Stimulated activated CD8-positive, alpha-beta memory T cell treated with anti-CD3 and anti-CD28 coated beads, Interleukin-7, amount 100 ng/mL, for 4 hours (primary cell): ENCODE results near the gene DOCK1.
"Not testable (repeated sequence)": the region's sequence is repeated elsewhere in the genome, so short reads cannot be mapped to it uniquely, and the experiment has no call there.

Source experiments
- DNase-seq, 2 donors: peaks; one replicate each; pipeline ENCODE4 v3.0.0-alpha.2; 2020; ENCODE audit warnings: low read depth in 2 of 2

DOCK1 gene

DNA sequence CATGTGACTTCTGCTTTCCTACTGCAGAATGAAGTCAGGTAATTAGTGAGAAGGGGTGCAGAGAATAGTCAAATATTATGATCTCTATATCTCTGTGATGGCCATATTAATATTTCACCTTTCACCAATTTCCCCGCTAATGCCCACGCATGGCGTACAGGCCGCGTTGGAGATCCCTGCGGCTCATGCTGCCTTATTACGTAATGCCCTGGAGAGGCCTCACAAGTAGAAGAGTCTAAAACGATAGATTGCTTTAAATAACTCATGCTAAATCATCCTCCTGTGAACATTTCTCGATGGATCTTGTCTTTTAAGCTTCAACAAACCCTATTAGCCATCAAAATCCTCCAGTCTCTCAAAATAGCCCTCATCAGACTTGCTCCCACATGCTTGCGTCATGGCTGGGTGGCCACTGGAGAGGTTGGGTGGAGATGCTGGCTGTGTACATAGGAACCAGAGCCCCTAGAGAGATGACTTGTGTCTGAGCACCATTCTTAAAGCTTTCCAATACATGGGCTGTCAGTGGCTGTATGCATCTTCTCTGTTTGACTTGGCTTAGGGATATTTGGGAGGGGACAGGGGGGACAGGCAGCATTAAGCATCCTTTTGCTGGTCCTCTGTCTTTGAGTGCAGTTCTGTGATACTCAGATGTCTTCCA, 370.7 kb downstream of the DOCK1 start:
- DNase-seq = no peak

GRCh38 chr10:127276794-127277462, 371.7 kb downstream of the DOCK1 start:
- DNase-seq = no peak

DNA sequence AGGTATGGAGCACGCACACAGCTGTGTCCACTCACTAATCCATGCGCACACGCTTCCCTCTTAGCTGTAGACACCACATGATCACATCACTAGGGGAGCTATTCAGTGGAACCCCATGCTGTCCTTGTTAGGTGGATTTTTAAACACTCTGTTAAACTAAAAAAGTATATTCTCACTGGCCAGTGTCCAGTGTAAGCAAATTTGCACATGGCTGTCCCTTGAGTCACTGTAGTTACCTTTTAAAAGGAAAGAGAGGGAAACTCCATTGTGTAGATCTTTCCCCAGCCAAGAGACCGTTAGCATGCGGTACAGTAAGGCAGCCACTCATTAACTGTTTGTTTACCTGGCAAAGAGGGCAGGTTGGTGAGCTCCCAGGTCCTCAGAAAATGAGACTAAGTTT, 372.8 kb downstream of the DOCK1 start:
- DNase-seq = no peak

- no peak for DNase-seq
These were observed 374.1 kb downstream of the DOCK1 start for GRCh38 chr10:127279334-127279774.

GRCh38 chr10:127280446-127280845, 375.2 kb downstream of the DOCK1 start:
- no peak for DNase-seq

DNA sequence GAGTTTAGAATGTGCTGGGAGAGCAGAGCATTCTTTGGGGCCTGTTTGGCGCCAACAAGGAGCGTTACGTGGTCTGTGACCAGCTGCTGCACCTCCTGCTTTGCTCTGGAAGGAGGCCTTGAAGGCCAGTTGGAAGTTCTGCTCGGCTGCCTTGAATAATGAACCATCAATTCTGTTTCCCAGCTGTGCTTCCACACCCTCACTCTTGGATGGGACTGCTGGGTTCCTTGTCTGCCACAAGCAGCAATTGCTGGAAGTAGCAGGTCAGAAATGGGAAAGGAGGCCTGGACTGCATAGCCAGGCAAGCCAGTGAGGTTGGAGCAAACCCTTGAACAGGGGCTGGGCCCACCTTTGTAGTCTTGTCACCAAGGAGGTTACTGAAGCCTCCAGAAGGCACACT, 377.8 kb downstream of the DOCK1 start:
- no peak for DNase-seq

DNA sequence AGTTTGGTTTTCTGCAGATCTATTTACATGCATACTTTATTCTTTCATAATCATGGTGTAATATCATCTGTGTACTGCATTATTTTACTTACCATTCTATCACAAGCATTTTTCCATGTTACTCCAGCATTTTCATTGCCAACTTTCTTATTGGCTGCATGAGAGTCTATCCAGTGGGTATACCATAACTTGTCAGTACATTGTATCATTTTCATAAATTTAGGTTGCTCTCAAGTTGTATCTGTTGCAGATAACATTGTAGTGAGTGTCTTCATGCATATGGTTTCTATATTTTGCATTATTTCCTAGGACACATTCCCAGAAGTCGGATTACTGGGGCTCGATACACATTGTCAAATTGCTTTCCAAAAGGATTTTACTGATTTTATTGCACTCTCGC, 378.3 kb downstream of the DOCK1 start:
- DNase-seq = no peak

GRCh38 chr10:127290850-127291249, 385.6 kb downstream of the DOCK1 start:
- no peak for DNase-seq

GRCh38 chr10:127291329-127291728, 386.1 kb downstream of the DOCK1 start:
- no peak for DNase-seq

DNA sequence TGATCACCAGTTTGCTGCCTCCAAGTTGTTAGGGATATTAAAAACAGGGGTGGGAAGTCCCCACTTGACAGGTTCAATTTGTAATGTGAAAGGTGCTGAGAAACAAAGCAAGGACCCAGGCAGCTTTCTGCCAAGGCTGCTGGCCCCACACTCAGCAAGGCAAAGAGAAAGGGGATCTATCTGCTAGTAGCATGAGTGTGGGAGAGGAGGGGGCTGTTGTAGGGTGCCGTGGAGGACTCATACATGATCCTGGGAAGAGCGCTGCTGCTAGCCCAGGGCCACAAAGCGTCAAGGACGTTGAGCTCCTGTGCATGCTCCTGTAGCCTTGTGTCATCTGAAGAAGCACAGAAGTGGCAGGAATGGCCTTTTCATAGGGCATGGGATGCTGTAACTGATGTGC, 387.7 kb downstream of the DOCK1 start:
- no peak for DNase-seq

- DNase-seq = peak; percentile 14 to 18
These were observed 388.4 kb downstream of the DOCK1 start for GRCh38 chr10:127293640-127294039.

DNA sequence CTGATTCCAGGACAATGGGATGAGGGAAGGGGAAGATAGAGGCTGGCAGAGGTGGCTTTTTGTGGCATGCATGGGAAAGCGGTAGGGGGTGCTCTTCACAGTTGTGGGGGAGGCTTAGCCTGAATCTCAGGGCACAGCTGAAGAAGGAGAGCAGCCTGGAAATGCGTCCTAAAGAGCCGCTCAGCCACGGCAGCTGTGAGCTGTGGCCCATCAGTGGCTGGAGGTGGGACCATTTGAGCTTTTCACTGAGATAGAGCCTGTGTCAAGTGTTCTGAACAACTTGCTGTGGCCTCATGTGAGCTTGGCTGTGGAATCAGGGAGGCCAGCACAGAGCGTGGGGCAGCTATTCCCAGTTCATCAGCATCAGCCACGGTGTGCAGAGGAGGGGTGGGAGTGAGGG, 391.5 kb downstream of the DOCK1 start:
- no peak for DNase-seq

DNA sequence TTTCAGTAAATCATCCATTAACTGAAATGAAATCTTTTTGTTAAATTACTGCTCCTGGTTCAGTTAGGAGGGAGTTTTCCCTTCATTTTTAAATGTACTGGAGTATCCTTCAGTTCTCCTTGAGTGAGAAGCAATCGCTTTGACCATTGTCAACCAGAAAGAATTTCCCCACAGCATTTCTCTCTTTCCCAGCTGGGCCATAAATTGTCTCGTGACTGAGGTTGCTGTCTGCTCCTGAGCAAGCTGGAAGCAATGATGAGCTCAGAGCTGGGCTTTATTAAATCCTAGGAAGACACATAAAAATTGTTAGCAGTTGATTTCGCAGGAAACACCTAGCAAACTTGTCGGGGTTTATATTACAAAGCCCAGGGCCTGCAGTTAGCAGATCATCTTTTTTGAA, 393.2 kb downstream of the DOCK1 start:
- no peak for DNase-seq

DNA sequence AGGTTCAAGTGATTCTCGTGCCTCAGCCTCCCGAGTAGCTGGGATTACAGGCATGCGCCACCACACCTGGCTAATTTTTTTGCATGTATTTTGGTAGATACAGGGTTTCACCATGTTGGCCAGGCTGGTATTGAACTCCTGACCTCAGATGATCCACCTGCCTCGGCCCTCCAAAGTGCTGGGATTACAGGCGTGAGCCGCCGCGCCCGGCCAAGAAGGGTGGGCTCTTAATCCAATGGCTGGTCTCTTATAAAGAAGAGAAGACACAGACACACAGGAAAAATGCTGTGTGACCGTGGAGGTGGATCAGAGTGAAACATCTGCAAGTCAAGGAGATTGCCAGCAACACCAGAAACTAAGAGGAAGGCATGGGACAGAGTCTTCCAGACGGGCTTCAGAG, 394.0 kb downstream of the DOCK1 start:
- DNase-seq = not testable (repeated sequence)

DNA sequence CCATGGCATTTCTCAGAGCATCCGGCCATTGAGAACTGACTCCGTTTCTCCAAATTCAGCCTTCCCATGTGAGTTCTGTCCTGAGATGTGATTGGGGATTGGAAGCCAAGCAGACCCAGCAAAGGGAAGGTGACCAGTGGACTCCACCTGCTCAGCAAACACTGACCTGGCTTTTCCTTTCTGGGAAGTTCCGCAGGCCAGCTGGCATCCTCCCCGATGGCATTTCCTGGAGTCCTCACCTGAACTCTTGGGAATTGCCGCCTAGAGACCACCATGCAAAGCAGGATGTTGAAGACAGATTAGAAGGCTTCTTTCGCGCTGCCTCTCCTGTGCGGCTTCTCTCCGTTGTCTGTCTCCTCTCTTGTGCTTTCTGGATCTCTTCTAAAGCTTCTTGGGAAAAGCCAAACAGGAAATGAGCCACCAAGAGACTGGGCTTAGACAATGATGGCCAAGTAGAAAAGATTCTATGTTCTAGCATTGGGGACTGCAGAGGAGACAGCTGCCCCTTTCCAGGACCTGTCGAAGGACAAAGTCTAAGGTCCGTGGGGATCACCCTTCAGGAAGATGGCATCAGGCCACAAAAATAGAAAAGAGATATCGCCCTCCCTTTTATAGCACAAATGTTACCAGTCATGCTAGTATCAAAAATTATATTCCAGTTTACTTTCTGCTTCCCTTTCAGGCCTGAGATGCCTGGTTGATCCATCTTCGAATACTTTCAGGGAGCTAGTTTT, 394.9 kb downstream of the DOCK1 start:
- DNase-seq = no peak

GRCh38 chr10:127300868-127301321, 395.7 kb downstream of the DOCK1 start:
- no peak for DNase-seq

- no peak for DNase-seq
These were observed 397.1 kb downstream of the DOCK1 start for GRCh38 chr10:127302343-127302742.

DNA sequence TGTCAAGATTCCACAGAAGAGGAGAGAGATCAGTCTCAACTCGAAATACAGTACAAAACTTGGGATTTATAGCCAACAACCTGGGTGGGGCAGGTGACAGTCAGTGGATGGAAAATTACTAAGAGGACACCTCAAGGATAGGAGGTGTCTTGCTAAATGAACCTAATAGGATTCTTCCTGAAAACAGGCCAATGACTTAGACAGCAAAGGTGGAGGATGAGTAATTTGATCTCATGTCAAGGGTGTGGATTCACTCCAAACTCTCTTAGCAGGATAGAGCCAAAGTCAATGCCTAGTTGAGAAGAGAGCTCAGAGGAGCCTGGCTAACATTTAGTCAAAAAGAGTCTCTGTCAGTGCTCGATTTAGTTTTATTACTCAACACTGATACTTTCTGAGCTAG, 397.9 kb downstream of the DOCK1 start:
- no peak for DNase-seq

DNA sequence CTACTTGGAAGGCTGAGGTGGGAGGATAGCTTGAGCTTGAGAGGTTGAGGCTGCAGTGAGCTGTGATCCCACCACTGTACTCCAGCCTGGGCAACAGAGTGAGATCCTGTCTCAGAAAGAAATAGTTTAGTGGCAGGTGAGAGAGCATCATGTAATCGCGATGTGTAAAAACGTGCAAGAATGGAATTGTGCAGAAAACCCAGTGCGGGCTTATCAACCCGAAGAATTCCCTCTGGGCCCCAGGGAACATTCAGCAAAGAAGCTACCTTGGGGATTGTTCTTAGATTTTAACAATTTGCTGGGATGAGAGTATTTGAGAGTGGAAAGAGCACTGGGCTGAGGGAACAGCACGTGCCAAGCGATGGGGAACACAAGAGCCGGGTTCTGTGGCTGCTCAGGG, 398.5 kb downstream of the DOCK1 start:
- DNase-seq = no peak

DNA sequence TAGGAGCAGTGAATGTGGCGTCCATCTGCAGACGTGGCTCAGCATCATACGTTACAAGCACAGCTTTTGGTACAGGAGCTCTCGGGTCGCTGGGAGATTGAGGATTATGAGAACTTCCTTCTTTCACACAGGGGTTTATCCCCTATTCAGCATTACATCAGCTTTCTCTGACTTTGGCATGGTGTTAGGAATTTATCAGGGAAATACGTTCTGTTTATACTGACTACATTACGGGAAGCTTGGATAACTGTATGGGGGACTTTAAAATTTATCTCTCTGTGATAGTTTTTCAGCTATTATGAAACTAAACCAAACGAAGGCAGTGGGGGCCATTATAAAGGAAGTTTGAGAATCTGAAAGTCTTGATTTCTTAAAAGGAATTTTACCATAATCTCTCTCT, 401.3 kb downstream of the DOCK1 start:
- DNase-seq = no peak

GRCh38 chr10:127307338-127307737, 402.1 kb downstream of the DOCK1 start:
- DNase-seq = no peak

GRCh38 chr10:127308031-127308430, 402.8 kb downstream of the DOCK1 start:
- no peak for DNase-seq

DNA sequence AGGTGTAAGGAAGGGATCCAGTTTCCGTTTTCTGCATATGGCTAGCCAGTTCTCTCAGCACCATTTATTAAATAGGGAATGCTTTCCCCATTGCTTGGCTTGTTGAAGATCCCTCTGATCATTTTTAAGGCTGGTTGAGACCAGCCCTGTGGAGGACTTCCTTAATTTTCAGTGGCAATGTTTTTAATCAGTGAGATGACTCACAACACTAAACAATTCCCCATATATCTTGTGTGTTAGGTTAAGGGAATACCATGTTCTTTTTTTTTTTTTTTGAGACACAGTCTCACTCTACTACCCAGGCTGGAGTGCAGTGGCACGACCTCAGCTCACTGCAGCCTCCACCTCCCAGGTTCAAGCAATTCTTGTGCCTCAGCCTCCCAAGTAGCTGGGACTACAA, 404.4 kb downstream of the DOCK1 start:
- not testable (repeated sequence) for DNase-seq
